NCI-H1930 (cell line): Measurements from ENCODE around the gene VENTX.

ENCODE experiments used
- DNase-seq, 2 experiments: peaks; one replicate each; lab custom pipeline; 2025; lab: John Stamatoyannopoulos, UW

VENTX gene

GRCh38 chr10:133202778-133203651 is 34.6 kb upstream of the VENTX start:
- DNase-seq, result no peak

GRCh38 chr10:133203652-133204195 is 33.9 kb upstream of the VENTX start:
- no peak for DNase-seq

- DNase-seq, result no peak
Measured at GRCh38 chr10:133204226-133205015, 33.2 kb upstream of the VENTX start.

GRCh38 chr10:133205146-133205545 is 32.5 kb upstream of the VENTX start:
- no peak for DNase-seq

- no peak for DNase-seq
Measured at GRCh38 chr10:133206356-133207040, 31.2 kb upstream of the VENTX start.

- DNase-seq, result no peak
Measured at GRCh38 chr10:133207041-133207600, 30.5 kb upstream of the VENTX start.

GRCh38 chr10:133207627-133208026 is 30.0 kb upstream of the VENTX start:
- no peak for DNase-seq

GRCh38 chr10:133208466-133208865 is 29.2 kb upstream of the VENTX start:
- no peak for DNase-seq

- DNase-seq, result no peak
Measured at GRCh38 chr10:133209117-133209516, 28.5 kb upstream of the VENTX start.

GRCh38 chr10:133209641-133210040 is 28.0 kb upstream of the VENTX start:
- no peak for DNase-seq

GRCh38 chr10:133210398-133211140 is 27.1 kb upstream of the VENTX start:
- DNase-seq, result no peak

GRCh38 chr10:133211141-133211830 is 26.4 kb upstream of the VENTX start:
- no peak for DNase-seq

GRCh38 chr10:133211959-133212852 is 25.4 kb upstream of the VENTX start:
- DNase-seq, result no peak

GRCh38 chr10:133212853-133213494 is 24.7 kb upstream of the VENTX start:
- no peak for DNase-seq

GRCh38 chr10:133213641-133214467 is 23.8 kb upstream of the VENTX start:
- no peak for DNase-seq

GRCh38 chr10:133214468-133215410 is 22.9 kb upstream of the VENTX start:
- no peak for DNase-seq

GRCh38 chr10:133215586-133215985 is 22.1 kb upstream of the VENTX start:
- no peak for DNase-seq
